Dendritic cell treated with granulocyte-macrophage colony-stimulating factor and Interleukin-4, amounts not matched to agents 40 ng/mL and 50 ng/mL, for 4 days (primary cell): ENCODE data around the gene TNFRSF13B.
"Not testable (repeated sequence)": the region's sequence is repeated elsewhere in the genome, so short reads cannot be mapped to it uniquely, and the experiment has no call there.

Source experiments
- H3K27ac Mint-ChIP-seq: one replicate; pipeline ENCODE4 v1.8.0; 2022; ENCODE audit warnings: mild to moderate bottlenecking, mixed read lengths
- H3K27me3 Mint-ChIP-seq: one replicate; pipeline ENCODE4 v1.8.0; 2022; ENCODE audit warnings: mild to moderate bottlenecking, mixed read lengths
- H3K36me3 Mint-ChIP-seq: one replicate; pipeline ENCODE4 v1.8.0; 2022; ENCODE audit warnings: low read depth, mixed read lengths
- H3K4me1 Mint-ChIP-seq: one replicate; pipeline ENCODE4 v1.8.0; 2022; ENCODE audit warnings: low read depth, mixed read lengths
- H3K4me3 Mint-ChIP-seq: one replicate; pipeline ENCODE4 v1.8.0; 2022; ENCODE audit warnings: mild to moderate bottlenecking, moderate library complexity, mixed read lengths
- H3K9me3 Mint-ChIP-seq: one replicate; pipeline ENCODE4 v1.8.0; 2022; ENCODE audit warnings: mixed read lengths
- intact Hi-C: fragments of 100-400 bp; cut with micrococcal nuclease; formaldehyde crosslinking; loops from one replicate; pipeline ENCODE4 v1.15.0; 2022

TNFRSF13B gene

GRCh38 chr17:16906680-16907079 is 65.2 kb downstream of the TNFRSF13B start:
- intact Hi-C loops, result no loop called here
- H3K4me3 Mint-ChIP-seq, result no peak overlapping the region
- no peaks in the 10 kb centered on the region for H3K4me1 Mint-ChIP-seq
- H3K9me3 Mint-ChIP-seq, result no peaks in the 10 kb centered on the region
- no peak overlapping the region for H3K27ac Mint-ChIP-seq
- peaks cover 27% of the 10 kb centered on the region for H3K27me3 Mint-ChIP-seq
- H3K36me3 Mint-ChIP-seq, result no peaks in the 10 kb centered on the region

- intact Hi-C loops, result no loop called here
- H3K4me1 Mint-ChIP-seq, result no peaks in the 10 kb centered on the region
Observed at GRCh38 chr17:16905593-16906191, 66.2 kb downstream of the TNFRSF13B start.

DNA sequence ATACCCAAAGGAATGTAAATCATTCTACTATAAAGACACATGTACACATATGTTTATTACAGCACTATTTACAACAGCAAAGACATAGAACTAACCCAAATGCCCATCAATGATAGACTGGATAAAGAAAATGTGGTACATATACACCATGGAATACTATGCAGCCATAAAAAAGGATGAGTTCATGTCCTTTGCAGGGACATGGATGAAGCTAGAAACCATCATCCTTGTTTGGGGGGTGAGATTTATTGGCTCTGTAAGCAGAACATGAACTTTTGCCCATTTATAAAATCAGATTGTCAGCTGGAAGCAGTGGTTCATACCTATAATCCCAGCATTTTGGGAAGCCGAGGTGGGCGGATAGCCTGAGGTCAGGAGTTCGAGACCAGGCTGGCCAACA is 68.8 kb downstream of the TNFRSF13B start:
- H3K4me3 Mint-ChIP-seq, H3K36me3 Mint-ChIP-seq, intact Hi-C loops, H3K27ac Mint-ChIP-seq, H3K4me1 Mint-ChIP-seq, H3K9me3 Mint-ChIP-seq: not testable (repeated sequence)
- peaks cover 20% of the 10 kb centered on the region for H3K27me3 Mint-ChIP-seq

More at GRCh38 chr17:16905593-16906191, 66.2 kb downstream of the TNFRSF13B start:
- Mint-ChIP-seq H3K9me3 (no peaks in the 10 kb centered on the region), H3K27me3 (peaks cover 27% of the 10 kb centered on the region), H3K27ac (no peak overlapping the region), H3K4me3 (no peak overlapping the region), H3K36me3 (no peaks in the 10 kb centered on the region)

DNA sequence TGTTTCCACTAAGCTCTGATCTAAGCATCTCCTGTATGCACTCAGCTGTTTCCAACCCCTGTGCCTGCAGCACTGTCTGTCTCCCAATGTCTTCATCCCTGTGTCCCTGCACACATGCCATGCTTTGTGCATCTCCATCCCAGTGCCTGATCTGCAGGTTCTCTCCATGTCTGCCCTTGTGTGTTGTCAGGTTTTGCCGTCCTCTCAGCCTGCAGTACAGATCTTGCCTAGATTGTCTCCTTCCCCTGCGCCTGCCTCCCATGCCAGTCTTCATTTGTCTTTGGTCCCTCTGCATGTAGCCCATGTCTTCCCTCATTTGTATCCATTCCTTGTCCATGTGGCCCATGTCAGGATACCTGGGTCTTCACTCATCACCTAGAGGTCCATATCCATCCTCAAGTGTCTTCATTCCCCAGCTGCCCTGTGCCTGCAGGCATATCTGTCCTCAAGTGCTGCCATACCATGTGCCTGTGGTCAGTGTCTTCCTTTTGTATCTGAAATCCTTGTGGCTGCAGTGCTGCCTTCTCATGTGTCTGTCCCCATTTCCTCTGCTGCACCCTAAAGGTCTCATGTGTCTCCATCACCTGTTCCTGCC is 71.5 kb downstream of the TNFRSF13B start:
- no peak overlapping the region for H3K27ac Mint-ChIP-seq
- no peaks in the 10 kb centered on the region for H3K36me3 Mint-ChIP-seq
- H3K27me3 Mint-ChIP-seq, result peaks cover 14% of the 10 kb centered on the region
- intact Hi-C loops, result no loop called here
- H3K4me1 Mint-ChIP-seq, result no peaks in the 10 kb centered on the region
- H3K4me3 Mint-ChIP-seq, result no peak overlapping the region
- no peaks in the 10 kb centered on the region for H3K9me3 Mint-ChIP-seq

GRCh38 chr17:16897211-16897896 is 74.6 kb downstream of the TNFRSF13B start:
- H3K9me3 Mint-ChIP-seq, intact Hi-C loops, H3K4me1 Mint-ChIP-seq, H3K27ac Mint-ChIP-seq, H3K4me3 Mint-ChIP-seq, H3K36me3 Mint-ChIP-seq: not testable (repeated sequence)
- peaks cover 10% of the 10 kb centered on the region for H3K27me3 Mint-ChIP-seq

GRCh38 chr17:16896235-16896634 is 75.7 kb downstream of the TNFRSF13B start:
- H3K27me3 Mint-ChIP-seq, H3K9me3 Mint-ChIP-seq, H3K36me3 Mint-ChIP-seq, H3K27ac Mint-ChIP-seq, H3K4me1 Mint-ChIP-seq, intact Hi-C loops, H3K4me3 Mint-ChIP-seq: not testable (repeated sequence)

- H3K4me3 Mint-ChIP-seq, H3K9me3 Mint-ChIP-seq, intact Hi-C loops, H3K27ac Mint-ChIP-seq, H3K4me1 Mint-ChIP-seq, H3K36me3 Mint-ChIP-seq, H3K27me3 Mint-ChIP-seq: not testable (repeated sequence)
Observed at GRCh38 chr17:16893527-16893926, 78.4 kb downstream of the TNFRSF13B start.

DNA sequence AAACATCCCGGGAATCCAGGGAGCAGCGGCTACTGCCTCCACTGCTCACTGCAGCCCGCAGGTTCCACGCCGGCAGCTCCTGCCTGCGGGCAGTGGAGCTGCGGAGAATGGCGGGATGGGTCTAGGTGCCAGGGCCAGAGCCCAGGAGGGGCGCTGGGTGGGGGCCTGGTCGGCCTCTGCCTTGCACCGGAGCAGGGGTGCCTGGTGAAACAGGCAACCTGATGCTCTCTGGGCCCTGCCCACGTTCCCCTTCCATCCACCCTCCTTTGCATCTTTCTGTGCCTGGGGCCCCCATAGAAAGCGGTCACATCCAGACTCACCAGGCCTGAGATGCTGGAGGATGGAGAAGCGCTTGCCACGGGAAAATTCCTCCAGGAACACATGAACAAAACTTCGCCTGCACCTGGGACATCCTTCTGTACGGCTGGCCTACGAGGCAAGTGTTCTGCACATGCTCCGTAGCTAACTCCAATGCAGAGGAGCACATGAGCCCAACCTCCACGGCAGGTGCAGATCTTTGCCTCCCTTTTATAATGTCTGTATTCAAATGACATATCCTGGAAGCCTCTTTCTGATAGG is 79.0 kb downstream of the TNFRSF13B start:
- intact Hi-C loops, H3K4me3 Mint-ChIP-seq, H3K27ac Mint-ChIP-seq, H3K9me3 Mint-ChIP-seq, H3K4me1 Mint-ChIP-seq, H3K36me3 Mint-ChIP-seq, H3K27me3 Mint-ChIP-seq: not testable (repeated sequence)

DNA sequence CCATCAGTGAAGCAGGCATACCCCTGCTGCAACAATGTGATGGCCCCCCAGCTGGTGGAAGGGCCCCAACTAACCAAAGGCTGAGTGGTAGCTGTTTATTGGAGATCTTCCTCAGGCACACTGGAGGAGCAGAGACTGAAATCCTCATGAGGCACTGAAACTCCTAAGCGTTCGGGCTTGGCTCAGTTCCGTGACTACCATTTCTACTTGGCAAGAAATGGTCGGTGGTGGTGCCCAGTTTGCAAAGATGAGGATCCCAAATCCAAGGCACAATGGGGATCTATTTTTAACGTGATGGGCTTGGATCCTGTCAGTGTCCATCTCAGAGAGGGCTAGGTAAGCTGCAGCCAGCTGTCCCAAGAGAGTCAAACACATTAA is 82.8 kb downstream of the TNFRSF13B start:
- Mint-ChIP-seq H3K27ac (no peak overlapping the region), H3K4me1 (no peaks in the 10 kb centered on the region), H3K9me3 (no peaks in the 10 kb centered on the region), H3K36me3 (no peaks in the 10 kb centered on the region), H3K4me3 (no peak overlapping the region), H3K27me3 (peaks cover 6% of the 10 kb centered on the region)
- intact Hi-C loops, result no loop called here
